ENCODE measurements around the gene PLEKHA6.

The PLEKHA6 gene

DNA sequence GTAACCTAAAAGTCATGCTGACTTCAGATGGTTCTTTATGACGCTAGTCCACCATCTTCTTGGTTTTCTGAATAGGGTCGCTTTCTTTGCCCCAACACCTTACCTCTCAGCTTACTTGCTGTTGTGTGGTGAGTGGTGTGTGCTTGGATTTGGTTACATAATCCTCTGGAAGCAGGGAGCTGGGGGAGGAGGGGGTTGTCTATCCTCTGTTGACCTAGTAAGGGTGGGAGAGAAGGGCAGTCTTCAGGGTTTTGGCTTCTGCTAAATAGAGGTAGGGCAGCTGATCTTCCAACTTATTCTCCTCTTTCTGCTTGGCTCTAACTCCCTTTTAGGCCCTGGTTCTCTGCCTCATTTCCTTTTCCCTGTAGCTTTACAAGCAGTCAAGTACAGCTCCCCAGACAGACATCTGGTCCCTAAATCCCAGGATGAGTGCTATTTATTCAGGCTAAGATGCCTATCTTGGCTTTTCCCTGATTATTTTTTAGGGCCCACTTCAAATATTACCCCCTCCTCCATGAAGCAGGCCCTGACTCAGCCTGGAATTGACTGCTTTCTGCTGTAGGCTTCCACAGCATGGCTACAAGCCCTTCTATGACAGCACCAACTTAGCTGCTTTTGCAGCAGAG, 187.2 kb downstream of the PLEKHA6 start:
- TF ChIP-seq, protein P1, sequence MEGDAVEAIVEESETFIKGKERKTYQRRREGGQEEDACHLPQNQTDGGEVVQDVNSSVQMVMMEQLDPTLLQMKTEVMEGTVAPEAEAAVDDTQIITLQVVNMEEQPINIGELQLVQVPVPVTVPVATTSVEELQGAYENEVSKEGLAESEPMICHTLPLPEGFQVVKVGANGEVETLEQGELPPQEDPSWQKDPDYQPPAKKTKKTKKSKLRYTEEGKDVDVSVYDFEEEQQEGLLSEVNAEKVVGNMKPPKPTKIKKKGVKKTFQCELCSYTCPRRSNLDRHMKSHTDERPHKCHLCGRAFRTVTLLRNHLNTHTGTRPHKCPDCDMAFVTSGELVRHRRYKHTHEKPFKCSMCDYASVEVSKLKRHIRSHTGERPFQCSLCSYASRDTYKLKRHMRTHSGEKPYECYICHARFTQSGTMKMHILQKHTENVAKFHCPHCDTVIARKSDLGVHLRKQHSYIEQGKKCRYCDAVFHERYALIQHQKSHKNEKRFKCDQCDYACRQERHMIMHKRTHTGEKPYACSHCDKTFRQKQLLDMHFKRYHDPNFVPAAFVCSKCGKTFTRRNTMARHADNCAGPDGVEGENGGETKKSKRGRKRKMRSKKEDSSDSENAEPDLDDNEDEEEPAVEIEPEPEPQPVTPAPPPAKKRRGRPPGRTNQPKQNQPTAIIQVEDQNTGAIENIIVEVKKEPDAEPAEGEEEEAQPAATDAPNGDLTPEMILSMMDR (conservative IDR thresholded peaks at IDR 0.05; ENCODE audit: low read depth, low read length) = no peak
- H3K4me3 ChIP-seq (ENCODE audit: low read depth, low read length) = no peak overlapping the region
- DNase-seq (ENCODE audit: low read depth) = no peak

DNA sequence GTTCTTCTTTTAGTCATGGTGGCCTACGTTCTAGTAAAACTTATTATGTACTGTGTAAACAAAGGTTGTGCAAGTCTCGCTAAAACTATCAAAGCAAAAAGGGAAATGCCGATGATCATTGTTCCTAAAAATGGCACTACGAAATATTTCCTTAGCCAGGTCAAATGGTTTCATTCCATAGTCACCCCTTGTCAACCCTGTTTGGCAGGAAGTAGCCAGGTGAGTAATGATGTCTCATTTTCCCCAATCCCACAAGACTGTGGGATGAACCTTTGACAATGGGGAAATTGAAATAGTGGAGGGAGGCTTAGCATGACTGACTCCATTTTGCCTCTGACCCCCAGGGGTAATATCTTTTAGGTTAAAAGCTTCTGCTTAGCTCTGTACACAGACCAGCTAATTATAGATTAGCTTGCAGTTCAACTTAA, 188.0 kb downstream of the PLEKHA6 start:
- TF ChIP-seq, protein P1 (conservative IDR thresholded peaks at IDR 0.05; ENCODE audit: low read depth, low read length) = no peak
- no peak overlapping the region for H3K4me3 ChIP-seq (ENCODE audit: low read depth, low read length)
- DNase-seq (ENCODE audit: low read depth) = peak; percentile 34

DNA sequence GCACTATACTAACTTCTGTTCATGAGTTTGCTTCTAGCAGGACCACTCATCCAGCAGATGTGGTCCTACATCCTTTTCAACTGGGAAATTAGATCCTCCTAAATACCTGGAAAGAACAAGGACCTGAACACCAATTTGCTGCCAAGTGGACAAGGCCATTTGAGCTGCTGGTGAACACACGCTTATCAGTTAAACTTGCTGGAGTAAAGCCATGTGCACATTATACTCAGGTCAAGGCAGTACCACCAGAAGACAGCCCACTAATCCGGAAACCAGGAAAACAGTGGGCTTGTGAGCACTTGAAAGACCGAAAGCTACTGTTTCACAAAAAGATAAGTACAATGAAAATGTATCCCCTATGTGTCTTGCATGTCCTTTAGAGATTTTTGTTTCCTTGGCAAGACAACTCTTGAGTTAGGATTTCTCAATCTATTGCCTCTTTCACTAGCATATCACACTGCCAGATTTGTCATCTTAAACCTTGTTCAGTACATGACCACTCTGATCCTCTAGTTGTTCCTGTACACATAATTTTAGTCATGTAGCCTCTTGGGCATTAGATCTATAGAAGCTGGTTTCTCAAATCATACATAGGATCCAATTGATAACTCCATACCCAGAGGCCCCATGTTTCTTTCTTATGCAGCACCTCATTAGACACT, 189.1 kb downstream of the PLEKHA6 start:
- no peak overlapping the region for H3K4me3 ChIP-seq (ENCODE audit: low read depth, low read length)
- no peak for DNase-seq (ENCODE audit: low read depth)
- TF ChIP-seq, protein P1 (conservative IDR thresholded peaks at IDR 0.05; ENCODE audit: low read depth, low read length) = no peak

DNA sequence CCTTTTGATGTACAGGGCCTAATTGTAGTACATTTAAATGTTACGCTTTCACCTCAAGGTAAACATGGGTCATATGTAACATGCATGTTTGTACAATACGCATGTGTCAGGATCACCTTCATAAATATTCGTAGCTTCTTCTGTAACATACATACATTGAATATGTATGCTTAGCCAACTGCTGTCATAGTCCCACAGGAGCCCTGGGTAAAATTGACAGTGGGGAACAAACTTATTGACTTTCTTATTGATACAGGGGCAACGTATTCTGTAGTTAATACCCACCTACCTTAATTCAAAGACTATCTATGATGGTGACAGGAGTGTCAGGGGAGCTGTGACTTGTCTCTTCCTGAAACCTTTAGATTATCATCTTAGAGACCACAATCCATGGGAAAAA, 189.9 kb downstream of the PLEKHA6 start:
- H3K4me3 ChIP-seq (ENCODE audit: low read depth, low read length) = no peak overlapping the region
- DNase-seq (ENCODE audit: low read depth) = no peak
- TF ChIP-seq, protein P1 (conservative IDR thresholded peaks at IDR 0.05; ENCODE audit: low read depth, low read length) = no peak

Measured in choroid plexus epithelial cell (primary cell).